Stimulated activated CD8-positive, alpha-beta memory T cell treated with anti-CD3 and anti-CD28 coated beads, Interleukin-4, amount 100 ng/mL, for 48 hours (primary cell): ENCODE data around the gene ZNF385B.

ENCODE experiments used
- DNase-seq: peaks from one replicate; pipeline ENCODE4 v3.0.0-alpha.2; 2020

The ZNF385B gene

GRCh38 chr2:179543361-179543901, 318.0 kb downstream of the ZNF385B start:
- DNase-seq: no peak

DNA sequence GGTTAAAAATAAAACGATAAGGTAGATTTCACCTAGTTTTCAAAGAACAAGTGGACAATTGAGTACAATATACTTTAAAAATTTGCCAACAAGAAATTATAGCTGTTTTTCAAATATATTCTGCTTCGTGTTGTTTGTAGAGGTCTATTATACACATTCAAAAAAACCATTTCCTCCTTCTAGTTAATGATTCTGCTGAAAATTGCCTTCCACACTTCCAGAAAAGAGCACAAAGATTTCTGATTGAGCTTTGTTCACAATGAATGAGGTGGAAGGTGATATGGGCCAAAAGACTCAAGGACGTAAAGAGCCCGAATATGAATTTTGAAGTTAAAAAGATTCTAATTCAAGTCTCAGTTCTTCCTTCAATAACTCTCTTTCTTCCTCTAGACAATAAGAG, 319.8 kb downstream of the ZNF385B start:
- no peak for DNase-seq

DNA sequence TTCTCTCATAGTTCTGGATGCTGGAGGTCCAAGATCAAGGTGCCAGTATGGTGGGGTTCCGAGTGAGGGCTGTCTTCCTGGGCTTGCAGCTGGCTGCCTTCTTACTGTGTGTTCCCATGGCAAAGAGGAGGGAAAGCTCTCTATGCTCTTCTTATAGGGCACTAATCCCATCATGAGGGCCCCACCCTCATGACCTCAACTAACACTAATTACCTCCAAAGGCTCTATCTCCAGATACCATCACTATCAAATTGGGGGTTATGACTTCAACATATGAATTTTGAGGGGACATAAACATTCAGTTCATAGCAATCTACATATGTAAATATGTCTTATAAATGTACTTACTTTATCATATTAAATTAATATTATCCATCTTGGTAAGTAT, 322.3 kb downstream of the ZNF385B start:
- DNase-seq: no peak

DNA sequence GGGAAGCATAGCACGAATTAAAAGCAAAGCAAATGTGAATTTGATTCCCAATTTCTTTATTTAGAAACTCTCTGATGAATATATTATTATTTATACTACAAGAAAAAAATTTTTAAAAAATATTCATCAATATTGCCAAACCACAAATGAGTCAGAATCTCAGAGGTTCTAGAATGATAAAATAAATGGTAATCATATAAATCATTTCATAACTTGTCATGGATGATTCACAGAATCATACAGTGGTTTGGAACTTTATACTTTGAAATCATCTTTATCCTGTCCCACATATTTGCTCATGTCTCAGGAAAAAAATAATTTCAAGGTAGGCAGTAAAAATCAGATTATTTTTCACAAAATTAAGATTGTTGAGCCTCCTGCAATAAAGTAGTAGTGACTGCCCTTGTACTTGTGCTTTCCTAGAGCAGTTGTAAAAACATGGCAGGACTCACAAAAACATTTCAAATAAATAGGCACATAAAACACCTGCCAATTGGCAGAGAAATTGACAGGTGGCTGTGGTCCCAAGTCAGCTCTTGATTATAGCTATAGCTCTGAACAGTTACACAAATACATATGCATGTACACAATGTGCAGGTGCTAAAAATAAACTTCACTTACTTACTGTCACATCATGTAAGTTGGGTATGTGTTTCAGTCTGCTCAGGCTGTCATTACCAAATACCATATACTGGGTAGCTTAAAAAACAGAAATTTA, 322.8 kb downstream of the ZNF385B start:
- DNase-seq: no peak

- no peak for DNase-seq
Measured at GRCh38 chr2:179536185-179536584, 325.2 kb downstream of the ZNF385B start.

- no peak for DNase-seq
Measured at GRCh38 chr2:179533875-179534274, 327.5 kb downstream of the ZNF385B start.

DNA sequence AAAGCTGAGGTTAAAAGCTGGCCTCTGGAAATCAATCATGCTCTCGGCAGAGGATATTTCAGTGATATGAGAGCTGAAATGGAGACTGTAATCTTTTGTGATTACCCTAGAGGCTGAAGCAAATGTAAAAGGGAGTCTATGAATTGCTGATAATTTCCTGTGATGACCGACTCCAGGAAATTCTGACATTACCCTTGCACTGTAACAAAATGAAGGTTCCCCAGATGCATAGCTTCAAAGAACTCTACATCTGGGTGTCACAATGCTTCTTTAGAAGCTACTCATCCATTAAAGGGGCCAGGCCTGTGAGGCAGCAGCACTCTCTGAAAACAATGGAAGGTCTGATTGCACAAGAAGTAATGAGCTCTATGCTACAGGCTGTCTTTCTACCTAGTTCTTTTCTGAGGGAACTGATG, 328.5 kb downstream of the ZNF385B start:
- no peak for DNase-seq

- no peak for DNase-seq
Measured at GRCh38 chr2:179528576-179529069, 332.8 kb downstream of the ZNF385B start.

GRCh38 chr2:179525340-179525739, 336.1 kb downstream of the ZNF385B start:
- DNase-seq: no peak

- DNase-seq: no peak
Measured at GRCh38 chr2:179524809-179525339, 336.5 kb downstream of the ZNF385B start.

DNA sequence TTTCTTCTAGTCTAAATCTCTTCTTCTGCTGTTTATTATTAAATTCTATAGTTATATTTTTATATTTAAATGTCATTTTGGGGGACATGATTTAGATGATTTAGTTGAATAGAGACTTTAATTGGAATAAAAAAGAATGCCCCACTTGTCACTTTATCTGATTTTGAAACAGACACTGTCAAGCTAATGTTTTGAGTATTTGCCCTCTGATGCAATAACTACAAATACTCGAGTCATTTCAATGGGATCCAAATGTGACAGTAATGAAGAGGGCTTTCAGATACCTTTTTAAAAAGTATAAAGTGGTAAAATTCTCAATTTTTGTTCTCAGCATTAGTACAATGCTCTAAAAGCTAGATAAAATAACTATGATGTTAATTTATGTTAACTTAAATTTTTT, 339.5 kb downstream of the ZNF385B start:
- no peak for DNase-seq

DNA sequence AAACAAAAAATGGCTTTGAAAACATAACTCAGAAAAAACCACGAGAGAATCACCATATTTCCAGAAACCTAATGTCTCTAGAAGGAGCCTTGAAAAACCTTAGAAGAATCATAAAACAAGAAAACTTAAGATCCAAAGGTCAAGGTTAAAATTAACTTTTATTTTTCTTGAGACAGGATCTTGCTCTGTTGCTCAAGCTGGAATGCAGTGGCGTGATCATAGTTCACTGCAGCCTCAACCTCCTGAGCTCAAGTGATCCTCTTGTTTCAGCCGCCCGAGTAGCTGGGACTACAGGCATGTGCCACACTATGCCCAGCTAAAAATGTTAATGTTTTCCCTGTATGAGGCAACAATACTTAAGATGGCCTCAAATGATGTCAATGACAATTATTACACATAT, 342.6 kb downstream of the ZNF385B start:
- DNase-seq: no peak

- DNase-seq: no peak
Measured at GRCh38 chr2:179513181-179513580, 348.2 kb downstream of the ZNF385B start.

DNA sequence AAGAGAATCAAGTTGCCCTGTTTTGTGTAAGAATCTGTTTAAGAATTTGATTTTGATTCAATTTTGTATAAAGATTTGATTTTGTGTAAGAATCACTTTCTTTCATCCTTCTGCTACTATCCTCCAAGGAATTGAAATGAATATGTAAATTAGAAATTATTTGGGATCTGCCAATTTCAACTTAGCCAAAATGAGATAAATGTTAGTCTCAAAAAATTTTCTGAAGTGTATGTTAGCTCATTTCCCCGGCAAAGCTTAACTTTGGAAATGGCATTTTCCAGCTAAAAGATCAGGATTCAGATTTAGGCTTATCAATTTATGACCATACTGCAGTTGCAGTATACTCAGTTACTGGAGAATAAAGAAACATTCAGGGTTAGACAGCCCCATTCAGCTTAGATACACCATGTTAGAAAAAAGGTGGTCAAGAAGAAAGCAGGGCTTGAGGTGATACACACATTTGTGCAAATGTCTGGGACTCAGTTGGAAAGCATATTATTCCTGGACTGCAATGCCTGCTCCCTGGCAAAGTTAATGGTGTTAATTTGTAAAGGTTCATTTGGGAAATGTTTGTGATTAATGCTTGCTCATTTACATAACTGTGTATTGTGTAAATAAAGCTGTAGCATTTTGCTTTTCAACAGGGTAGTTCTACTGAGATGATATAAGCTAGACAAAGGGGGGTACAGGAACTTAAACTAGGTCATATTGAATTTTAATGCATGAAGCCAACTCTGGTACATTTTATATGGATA, 349.0 kb downstream of the ZNF385B start:
- no peak for DNase-seq

DNA sequence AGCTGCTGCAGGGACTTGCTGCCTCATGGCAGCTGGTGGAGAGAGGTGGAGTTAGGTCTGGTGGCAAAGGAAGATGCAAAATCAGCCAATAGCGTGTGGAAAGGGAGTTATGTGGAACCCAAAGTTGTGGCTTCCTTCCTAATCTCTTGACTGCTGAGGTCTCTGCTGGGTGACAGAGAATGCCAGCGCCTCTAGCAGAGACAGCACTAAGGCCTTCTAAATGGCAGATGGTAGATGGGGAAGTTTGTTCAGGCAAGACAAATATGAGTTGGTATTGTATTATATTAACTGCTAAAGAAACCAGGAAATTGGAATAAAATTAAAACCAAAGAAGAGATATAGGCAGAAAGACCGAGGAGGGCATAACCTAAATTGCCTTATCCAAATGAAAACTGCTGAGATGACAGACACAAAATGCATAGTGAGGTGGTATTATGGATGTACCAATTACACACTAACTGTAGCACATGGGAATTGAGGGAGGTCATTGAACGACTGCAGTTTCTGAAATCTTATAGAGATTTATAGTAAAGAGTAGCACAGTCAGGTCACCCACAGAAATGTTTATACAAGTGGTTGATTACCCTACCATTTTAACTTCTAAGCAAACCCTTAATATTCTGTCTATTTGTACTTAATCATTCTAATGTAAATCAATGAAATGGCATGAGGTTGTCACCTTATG, 350.2 kb downstream of the ZNF385B start:
- DNase-seq: no peak

GRCh38 chr2:179495315-179495714, 366.1 kb downstream of the ZNF385B start:
- no peak for DNase-seq

DNA sequence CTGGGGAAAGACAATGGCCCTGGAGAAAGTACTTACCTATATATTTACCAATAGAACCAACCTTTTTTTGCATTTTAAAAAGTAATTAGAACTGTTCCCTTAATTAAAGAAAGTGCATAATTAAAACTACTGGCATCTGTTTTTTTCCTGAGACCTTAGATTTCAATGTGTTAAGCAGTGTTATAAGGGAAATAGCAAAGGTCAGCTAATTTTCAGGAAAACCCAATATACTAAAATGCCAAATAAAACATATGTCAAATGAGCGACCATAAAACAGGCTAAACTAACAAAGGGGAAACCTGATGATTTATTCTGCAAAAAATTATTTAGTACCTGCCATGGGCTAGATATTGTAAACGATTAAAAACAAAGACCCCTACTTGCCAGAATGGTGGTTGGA, 372.8 kb downstream of the ZNF385B start:
- DNase-seq: no peak

GRCh38 chr2:179487010-179487731, 374.2 kb downstream of the ZNF385B start:
- no peak for DNase-seq

- no peak for DNase-seq
Measured at GRCh38 chr2:179483131-179483530, 378.3 kb downstream of the ZNF385B start.

DNA sequence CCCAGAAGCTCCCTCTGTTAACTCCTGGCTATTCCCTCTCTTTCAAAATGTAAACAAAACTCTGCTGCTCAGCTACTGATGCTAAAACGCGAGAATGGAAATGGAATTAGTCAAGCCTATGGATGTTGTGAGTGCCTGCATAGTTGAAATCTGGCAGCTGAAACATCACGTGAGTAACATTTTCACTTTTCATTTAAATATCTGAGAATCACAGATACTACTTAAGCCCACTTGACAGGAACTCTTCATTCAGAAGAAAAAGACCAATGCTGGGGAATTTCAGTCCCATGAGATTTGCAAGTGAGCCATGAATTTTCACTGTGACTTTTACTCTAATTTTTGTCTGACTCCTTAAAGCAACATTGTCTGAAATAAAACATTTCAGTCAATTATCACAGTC, 381.5 kb downstream of the ZNF385B start:
- no peak for DNase-seq

GRCh38 chr2:179478771-179479170, 382.6 kb downstream of the ZNF385B start:
- no peak for DNase-seq

GRCh38 chr2:179470992-179471391, 390.4 kb downstream of the ZNF385B start:
- DNase-seq: no peak

DNA sequence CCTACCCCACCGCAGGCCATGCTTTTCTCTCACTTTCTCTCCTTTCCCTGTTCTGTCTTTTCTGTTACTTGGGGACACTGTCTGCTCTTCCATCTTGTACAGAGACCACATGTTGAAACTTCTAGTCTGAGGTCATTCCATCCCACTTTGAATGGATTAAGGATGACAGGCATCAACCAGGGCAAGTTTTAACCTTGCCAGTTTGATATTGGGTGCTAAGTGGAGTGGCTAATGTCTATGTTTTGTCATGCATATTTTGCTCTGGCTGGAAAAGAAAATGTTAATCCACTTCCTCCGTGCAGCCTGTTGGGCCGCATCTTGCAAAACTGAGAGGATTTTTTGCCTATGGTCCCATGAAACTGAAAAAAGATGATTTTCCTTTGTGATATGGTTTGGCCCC, 391.3 kb downstream of the ZNF385B start:
- no peak for DNase-seq
